ENCODE measurements around the gene SSBP4. TPM values are rescaled to one million over a fixed set of nuclear protein-coding genes. Genes with fewer than 3 reads are reported as not detected.

Gene SSBP4
- total and polyA plus RNA-seq, 9 of the 15 experiments (the other 6 are each of a cell fraction or from before 2014, with no cell fraction given): 1.1 to 189 (median 39.0) TPM

DNA sequence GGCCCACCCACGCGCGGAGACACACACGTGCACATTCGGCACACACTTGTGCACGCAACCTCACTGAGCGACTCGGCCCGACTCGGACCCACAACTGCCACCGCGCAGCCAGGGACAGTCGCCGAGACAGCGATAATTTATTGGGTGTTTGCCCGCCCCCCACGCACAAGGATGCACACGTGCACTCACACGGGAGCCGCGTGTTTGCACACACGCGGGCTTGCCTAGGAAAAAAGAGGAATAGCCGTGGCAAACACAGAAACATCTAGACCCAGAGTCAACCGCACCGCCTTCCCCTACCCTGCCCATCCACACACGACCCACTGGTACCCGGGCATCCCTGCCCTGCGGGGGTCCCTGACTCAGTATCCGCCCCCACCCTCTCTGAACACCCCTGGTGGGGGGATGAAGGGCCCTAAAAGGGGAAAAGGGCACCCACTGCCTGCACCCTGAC is 1.1 kb upstream of the SSBP4 start (continued):
- TF ChIP-seq, protein P1, sequence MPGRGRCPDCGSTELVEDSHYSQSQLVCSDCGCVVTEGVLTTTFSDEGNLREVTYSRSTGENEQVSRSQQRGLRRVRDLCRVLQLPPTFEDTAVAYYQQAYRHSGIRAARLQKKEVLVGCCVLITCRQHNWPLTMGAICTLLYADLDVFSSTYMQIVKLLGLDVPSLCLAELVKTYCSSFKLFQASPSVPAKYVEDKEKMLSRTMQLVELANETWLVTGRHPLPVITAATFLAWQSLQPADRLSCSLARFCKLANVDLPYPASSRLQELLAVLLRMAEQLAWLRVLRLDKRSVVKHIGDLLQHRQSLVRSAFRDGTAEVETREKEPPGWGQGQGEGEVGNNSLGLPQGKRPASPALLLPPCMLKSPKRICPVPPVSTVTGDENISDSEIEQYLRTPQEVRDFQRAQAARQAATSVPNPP (IDR thresholded peaks at IDR 0.05; ENCODE audit: borderline replicate concordance, insufficient read depth, insufficient read length): no peak
- TF ChIP-seq TEAD2 (tag; IDR thresholded peaks at IDR 0.05) (no peak), RBM15 (IDR thresholded peaks at IDR 0.05; ENCODE audit: insufficient read depth, low read length) (no peak), EZH2 (IDR thresholded peaks at IDR 0.05; ENCODE audit: borderline replicate concordance, low read depth, low read length) (no peak), RBBP5 (IDR thresholded peaks at IDR 0.05; ENCODE audit: borderline replicate concordance, insufficient read depth, low read length, poor library complexity, severe bottlenecking) (peak; percentile 39), NR2F6 (CRISPR knock-in tag; IDR thresholded peaks at IDR 0.05) (no peak), SIN3A (IDR thresholded peaks at IDR 0.05; ENCODE audit: borderline replicate concordance in 2 of 2, control insufficient read depth in 1 of 2, low read depth in 2 of 2, low read length in 2 of 2) (peak in 1 of 2 experiments; percentile 14; a peak in 1 of 4 replicates), ERF (CRISPR knock-in tag; IDR thresholded peaks at IDR 0.05) (0 out of 2 replicates have a peak, but pooled peaks have one; percentile 28), HOXB6 (CRISPR knock-in tag; IDR thresholded peaks at IDR 0.05; ENCODE audit: borderline replicate concordance) (no peak), ZNF134 (CRISPR knock-in tag; conservative IDR thresholded peaks at IDR 0.05) (no peak), BCOR (IDR thresholded peaks at IDR 0.05) (no peak), FOXJ3 (CRISPR knock-in tag; IDR thresholded peaks at IDR 0.05) (no peak), ZNF184 (CRISPR knock-in tag; IDR thresholded peaks at IDR 0.05) (no peak), ZNF311 (CRISPR knock-in tag; IDR thresholded peaks at IDR 0.05) (0 out of 2 replicates have a peak, but pooled peaks have one; percentile 6), SRSF3 (IDR thresholded peaks at IDR 0.05; ENCODE audit: insufficient read depth, low read length) (no peak)
- TF ChIP-seq, protein P2, sequence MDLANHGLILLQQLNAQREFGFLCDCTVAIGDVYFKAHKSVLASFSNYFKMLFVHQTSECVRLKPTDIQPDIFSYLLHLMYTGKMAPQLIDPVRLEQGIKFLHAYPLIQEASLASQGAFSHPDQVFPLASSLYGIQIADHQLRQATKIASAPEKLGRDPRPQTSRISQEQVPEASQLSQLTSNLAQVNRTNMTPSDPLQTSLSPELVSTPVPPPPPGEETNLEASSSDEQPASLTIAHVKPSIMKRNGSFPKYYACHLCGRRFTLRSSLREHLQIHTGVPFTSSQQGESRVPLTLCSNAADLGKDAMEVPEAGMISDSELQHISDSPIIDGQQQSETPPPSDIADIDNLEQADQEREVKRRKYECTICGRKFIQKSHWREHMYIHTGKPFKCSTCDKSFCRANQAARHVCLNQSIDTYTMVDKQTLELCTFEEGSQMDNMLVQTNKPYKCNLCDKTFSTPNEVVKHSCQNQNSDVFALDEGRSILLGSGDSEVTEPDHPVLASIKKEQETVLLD (IDR thresholded peaks at IDR 0.05): peak; percentile 66
- TF ChIP-seq, protein P3, sequence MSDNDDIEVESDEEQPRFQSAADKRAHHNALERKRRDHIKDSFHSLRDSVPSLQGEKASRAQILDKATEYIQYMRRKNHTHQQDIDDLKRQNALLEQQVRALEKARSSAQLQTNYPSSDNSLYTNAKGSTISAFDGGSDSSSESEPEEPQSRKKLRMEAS (CRISPR knock-in tag; IDR thresholded peaks at IDR 0.05): peak; percentile 45; the same call in 1 of the 2 replicates
- TF ChIP-seq, protein P4, sequence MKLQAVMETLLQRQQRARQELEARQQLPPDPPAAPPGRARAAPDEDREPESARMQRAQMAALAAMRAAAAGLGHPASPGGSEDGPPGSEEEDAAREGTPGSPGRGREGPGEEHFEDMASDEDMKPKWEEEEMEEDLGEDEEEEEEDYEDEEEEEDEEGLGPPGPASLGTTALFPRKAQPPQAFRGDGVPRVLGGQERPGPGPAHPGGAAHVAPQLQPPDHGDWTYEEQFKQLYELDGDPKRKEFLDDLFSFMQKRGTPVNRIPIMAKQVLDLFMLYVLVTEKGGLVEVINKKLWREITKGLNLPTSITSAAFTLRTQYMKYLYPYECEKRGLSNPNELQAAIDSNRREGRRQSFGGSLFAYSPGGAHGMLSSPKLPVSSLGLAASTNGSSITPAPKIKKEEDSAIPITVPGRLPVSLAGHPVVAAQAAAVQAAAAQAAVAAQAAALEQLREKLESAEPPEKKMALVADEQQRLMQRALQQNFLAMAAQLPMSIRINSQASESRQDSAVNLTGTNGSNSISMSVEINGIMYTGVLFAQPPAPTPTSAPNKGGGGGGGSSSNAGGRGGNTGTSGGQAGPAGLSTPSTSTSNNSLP (IDR thresholded peaks at IDR 0.05; ENCODE audit: borderline replicate concordance, low read depth, low read length): no peak
- TF ChIP-seq, protein P5, sequence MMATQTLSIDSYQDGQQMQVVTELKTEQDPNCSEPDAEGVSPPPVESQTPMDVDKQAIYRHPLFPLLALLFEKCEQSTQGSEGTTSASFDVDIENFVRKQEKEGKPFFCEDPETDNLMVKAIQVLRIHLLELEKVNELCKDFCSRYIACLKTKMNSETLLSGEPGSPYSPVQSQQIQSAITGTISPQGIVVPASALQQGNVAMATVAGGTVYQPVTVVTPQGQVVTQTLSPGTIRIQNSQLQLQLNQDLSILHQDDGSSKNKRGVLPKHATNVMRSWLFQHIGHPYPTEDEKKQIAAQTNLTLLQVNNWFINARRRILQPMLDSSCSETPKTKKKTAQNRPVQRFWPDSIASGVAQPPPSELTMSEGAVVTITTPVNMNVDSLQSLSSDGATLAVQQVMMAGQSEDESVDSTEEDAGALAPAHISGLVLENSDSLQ (IDR thresholded peaks at IDR 0.05): peak; percentile 83
- TF ChIP-seq, protein P6, sequence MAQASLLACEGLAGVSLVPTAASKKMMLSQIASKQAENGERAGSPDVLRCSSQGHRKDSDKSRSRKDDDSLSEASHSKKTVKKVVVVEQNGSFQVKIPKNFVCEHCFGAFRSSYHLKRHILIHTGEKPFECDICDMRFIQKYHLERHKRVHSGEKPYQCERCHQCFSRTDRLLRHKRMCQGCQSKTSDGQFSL (CRISPR knock-in tag; IDR thresholded peaks at IDR 0.05): peak; percentile 52; the same call in 1 of the 2 replicates
- TF ChIP-seq, protein P6 (tag; IDR thresholded peaks at IDR 0.05): no peak

Measured in K562 (cell line).